GM19238 (cell line): ENCODE measurements around the gene HCN2.
A peak's percentile ranks its signal among the peaks of the same experiment; 100 is the strongest.

Experiments used
- DNase-seq: peaks from one replicate; pipeline ENCODE4 v3.0.0; 2011; ENCODE audit warnings: low spot score; ENCODE audit not compliant: insufficient read length

Gene HCN2

DNA sequence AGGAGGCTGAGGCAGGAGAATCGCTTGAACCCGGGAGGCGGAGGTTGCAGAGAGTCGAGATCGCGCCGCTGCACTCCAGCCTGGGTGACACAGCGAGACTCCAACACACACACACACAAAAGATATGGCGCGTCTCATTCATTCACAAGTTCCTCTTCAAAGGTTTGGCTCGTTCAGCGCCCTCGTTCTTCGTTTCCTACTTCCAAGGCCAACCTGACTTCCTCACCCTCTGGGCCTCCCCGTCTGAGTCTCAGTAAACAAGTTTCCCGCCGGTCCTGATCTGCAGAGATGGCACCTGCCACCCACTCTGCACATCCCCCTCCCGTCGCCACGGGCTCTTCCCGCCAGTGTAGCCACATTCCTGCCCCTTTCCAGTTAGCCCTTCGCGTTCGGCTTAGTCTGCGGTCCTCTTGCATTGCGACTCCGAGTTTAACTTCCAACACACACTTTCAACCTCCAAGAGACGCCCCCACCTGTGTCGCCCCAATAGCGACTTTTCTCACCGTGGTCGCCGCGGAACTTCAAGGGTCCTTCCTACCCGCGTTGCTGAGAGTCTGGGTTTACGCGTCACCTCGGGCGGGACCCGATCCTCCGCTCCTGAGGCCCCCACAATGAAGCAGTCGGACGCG is 18.6 kb upstream of the HCN2 start:
- peak; percentile 46 for DNase-seq

DNA sequence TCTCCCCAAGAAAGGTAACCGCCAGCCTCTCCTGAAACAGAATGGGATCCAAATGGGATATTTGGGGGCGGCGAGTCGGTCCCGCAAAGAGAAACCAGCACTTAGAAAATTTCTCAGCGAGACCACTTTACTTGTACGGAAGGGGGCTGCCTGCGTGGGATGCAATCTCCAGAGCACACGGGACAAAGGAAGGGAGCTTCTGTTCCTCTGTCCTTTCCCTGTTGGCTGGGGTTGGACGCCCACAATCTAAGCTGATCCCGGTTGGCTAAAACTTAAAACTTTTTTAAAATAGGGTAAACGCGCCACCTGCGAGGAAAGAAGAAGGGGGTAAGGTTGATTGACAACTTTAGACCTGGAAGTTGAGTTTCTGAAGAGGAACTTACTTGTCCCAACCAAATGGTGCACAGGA is 18.1 kb upstream of the HCN2 start:
- peak; percentile 38 for DNase-seq

GRCh38 chr19:572140-572742 is 17.4 kb upstream of the HCN2 start, which contains the start of gene BSG:
BSG (plus strand) TSS chr19:572596; CDS start chr19:572635, 39 bp downstream.
- DNase-seq, result peak; percentile 99

DNA sequence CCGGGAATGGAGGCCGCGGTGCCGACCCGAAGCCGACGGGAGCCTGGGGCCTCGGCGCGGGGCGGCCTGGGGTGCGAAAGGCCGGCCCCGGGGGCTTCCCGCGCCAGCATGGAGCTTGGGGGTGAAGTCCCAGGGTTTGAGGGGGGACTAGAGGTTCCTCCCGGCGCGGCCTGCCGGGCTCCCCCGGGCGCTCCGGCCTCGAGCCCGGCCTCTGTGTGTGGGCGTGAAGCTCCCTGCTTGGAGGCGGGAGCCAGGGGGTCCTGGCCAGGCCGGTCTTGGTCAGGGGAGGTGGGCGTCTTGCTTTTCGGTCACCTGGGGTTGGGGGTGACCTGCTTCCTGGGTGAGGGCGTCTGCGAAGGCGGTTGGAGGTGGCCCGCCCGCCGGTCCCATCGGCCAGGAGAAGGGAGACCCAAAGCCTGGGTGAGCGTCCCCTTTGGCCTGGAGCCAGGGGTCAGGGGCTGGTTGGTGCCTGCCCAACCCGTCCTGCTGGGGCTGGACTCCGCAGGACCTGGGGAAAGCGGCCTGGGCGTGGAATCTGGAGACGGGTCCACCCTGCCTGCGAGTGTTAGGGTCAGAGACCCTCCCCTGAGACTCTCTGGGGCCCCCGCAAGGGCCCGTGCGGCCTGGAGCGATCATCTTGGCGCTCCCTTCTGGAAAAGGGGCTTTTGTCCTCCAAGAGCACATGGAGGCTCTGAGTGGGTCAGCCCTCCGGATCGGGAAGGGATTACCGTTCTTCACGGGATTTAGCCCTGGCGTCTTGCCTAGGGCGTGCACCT is 16.8 kb upstream of the HCN2 start:
- DNase-seq, result no peak

- no peak for DNase-seq
Observed at GRCh38 chr19:573519-573825, 16.2 kb upstream of the HCN2 start.

DNA sequence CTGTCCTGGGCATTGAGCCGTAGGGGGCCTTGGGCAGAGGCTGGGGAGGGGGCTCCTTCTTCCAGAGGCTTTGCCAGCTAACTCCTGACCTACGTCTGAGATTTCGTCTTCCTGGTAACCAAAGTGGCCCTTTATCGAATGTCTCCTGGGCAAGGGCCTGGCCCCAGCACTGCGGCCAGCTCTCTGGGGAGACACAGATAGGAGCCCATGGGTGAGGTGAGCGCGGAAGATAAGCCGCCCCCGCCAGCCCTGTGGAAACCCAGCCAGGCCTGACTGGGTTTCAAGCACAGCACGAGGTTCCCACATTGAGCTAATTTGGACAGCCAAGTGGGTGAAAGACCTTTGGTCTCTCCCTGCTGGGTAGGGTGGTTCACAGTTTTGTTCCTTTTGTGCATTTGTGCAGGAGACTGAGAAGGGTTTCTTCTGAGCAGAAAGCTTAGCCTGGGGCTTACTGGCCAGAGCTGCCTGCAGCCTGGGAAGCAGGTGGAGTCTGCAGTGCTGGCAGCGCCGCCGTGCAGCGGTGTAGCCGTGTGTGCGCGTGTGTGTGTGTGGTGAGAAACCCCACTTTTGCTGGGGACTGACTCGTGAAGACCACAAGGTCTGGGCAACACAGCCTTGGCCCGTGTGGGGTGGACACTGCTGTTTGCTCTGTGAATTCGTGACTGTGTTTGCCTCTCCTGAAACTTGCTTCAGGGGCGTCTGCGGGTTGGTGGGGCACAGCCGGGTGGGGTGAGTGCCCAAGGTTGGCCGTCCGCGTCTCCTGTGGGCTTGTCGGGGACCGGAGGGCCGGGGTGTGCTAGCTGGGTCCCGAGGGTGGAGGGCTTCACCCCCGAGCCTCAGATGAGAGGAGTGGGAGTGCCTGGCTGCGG is 14.8 kb upstream of the HCN2 start:
- no peak for DNase-seq

DNA sequence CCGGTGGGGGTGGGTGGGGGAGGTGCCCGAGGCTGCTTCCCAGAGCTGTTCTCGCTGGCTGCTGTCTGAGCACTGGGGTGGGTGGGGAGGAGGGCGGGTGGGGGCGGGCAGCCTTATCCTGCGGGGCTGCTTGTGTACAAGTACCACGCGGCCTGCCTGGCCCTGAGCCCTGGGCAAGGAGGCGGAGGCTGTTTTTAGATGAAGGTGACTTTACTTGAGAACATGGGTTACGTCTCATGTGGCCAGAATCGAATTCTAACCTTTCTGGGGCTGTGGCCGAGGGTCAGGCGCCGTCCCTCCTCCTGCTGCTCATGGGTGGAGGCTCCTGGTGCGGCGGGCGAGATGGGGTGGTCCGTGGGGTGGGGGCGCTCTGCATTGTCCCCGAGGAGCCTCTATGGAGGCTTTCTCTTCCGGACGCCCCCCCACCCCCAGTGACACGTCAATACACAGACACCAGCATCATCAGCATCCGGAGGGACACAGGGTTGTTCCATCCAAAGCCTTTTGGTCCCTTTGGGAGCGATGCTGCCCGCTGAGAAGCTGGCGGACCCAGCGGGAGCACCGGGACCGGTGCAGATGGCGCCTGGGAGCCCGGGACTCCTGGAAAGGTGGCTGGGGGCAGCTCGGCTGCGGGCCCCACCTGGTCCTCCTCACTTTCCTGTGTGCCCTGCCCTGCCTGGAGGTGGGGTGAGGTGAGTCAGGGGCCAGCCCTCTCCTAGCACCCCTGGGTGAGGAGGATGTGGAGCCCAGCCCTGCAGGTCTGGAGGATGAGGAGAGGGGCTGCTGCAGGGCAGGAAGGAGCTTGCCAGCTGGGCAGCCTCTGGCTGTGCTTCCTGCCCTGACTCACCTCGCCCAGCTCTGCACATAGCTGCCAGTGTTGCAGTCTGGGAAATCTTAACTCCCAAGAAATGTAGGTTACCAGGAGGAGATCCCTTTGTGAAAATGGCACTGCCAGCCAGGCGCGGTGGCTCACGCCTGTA is 13.9 kb upstream of the HCN2 start:
- DNase-seq, result no peak

GRCh38 chr19:576768-577438 is 12.8 kb upstream of the HCN2 start:
- DNase-seq, result no peak

- no peak for DNase-seq
Observed at GRCh38 chr19:577439-578392, 12.0 kb upstream of the HCN2 start.

DNA sequence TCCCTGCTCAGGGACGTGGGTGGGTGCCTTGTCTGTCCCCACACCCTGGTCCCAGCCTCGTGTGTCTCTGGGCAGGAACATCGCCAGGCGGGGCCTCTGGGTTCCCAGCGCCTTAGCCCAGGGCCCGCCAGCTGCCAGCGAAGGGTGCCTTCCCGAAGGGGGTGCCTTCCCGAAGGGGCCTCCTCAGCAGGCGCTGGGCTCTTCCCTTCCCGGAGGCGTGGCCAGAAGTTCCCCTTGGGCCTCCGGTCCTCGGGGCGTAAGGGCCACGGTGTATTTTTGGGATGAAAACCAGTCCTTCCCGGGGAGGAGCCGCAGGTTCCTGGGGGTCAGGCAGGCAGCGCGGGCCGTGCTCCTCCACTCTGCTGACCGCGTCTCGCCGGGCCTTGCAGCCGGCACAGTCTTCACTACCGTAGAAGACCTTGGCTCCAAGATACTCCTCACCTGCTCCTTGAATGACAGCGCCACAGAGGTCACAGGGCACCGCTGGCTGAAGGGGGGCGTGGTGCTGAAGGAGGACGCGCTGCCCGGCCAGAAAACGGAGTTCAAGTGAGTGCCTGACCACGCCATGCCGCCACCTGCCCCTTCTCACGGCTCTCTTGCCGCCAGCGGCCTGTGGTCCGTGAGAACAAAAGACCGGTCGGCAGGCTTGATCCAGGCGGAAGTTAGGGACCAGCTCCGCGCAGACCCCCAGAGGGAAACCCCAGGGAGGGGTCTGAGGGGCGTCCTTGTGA is 10.4 kb upstream of the HCN2 start:
- no peak for DNase-seq

DNA sequence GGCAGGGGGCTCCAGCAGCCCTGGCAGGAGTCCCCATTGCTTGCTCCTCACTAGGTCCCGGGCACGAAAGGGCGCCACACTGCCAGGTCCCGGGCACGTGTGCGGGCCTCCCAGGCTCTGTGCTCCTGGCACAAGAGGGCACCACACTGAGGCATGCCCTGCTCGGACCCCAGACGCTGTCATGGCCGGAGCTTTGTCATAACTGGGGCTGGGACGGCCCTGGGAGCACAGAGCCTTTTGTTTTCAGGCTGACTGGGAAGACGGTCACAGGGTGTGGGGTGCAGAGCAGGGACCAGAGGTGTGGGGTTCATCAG is 9.9 kb upstream of the HCN2 start:
- DNase-seq, result no peak

GRCh38 chr19:580274-580835 is 9.3 kb upstream of the HCN2 start:
- DNase-seq, result no peak

DNA sequence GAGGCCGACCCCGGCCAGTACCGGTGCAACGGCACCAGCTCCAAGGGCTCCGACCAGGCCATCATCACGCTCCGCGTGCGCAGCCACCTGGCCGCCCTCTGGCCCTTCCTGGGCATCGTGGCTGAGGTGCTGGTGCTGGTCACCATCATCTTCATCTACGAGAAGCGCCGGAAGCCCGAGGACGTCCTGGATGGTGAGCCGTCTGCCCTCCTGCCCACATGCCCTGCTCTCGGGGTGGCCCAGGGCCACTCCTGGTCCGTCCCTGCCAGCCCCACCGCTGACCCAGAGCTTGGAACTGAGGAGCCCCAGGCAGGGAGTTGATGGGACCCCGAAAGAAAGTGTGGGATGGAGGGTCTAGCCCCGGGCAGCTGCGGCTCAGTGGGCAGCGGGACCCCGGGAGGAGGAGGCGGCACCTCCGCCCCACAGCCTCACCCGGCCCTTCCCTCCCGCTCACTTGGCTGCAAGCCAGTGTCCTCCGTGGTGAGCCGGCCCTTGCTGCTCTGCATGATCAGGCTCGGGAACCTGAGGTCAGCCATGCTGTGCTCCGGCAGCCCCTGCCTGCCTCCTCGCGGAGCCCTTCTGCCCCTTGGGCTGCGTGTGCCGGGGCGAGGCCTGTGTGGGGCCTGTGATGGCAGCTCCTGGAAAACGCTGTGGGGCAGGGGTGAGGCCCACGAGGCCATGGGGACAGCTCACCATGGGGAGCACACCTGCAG is 8.1 kb upstream of the HCN2 start:
- DNase-seq, result no peak

GRCh38 chr19:582497-583197 is 7.0 kb upstream of the HCN2 start:
- no peak for DNase-seq

- DNase-seq, result no peak
Observed at GRCh38 chr19:583198-583967, 6.3 kb upstream of the HCN2 start.

DNA sequence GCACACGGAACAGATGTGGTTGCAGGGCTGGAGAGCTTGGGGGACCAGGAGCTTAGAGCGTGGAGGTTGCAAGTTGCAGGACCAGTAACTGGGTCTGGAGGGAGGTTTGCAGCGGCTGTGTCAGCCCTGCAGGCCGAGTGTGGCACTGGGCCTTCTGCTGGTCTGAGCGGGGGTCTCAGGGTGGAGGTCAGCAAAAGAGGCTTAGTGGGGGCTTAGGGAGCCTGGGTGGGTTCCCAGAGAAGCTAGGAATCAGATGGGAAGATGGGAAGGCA is 5.8 kb upstream of the HCN2 start:
- DNase-seq, result no peak
